ENCODE data around the gene PRKAR2B.

GRCh38 chr7:107170051-107170915, 125.8 kb downstream of the PRKAR2B start:
- no peak for TF ChIP-seq CTCF (conservative IDR thresholded peaks at IDR 0.05 in 1 of 2, IDR thresholded peaks at IDR 0.05 in 1 of 2; ENCODE audit: low read depth in 1 of 2, low read length in 2 of 2)
- no peak for TF ChIP-seq EZH2 (IDR thresholded peaks at IDR 0.05; ENCODE audit: low read length, missing control alignments)
